K562 (cell line): ENCODE data around the gene GALNT17. TPM values are rescaled to one million over a fixed set of nuclear protein-coding genes. Genes with fewer than 3 reads are reported as not detected.

Experiments used
- KDM4B ChIP-seq, 2 experiments: fragments of 450-650 bp in 1 of 2; sonication (generic) in 1 of 2; IDR thresholded peaks; 2 replicates each; pipeline ENCODE4 v1.6.1; 2016 to 2017; ENCODE audit warnings: borderline replicate concordance in 2 of 2, antibody characterized with exemption in 1 of 2, low read depth in 1 of 2, mild to moderate bottlenecking in 1 of 2
- RFX7 ChIP-seq: fragments of 250-450 bp; sonication (Bioruptor Pico); IDR thresholded peaks from 2 replicates; pipeline ENCODE4 v1.5.1; 2021; ENCODE audit warnings: mild to moderate bottlenecking
- RREB1 ChIP-seq: fragments of 250-450 bp; sonication (Bioruptor Pico); IDR thresholded peaks from 2 replicates; pipeline ENCODE4 v1.4.0; 2020
- SMARCE1 ChIP-seq: fragments of 450-650 bp; IDR thresholded peaks from 2 replicates; pipeline ENCODE4 v1.7.1; 2016; ENCODE audit warnings: mild to moderate bottlenecking
- SP1 ChIP-seq: sonication (generic); formaldehyde crosslinking; IDR thresholded peaks from 2 replicates; pipeline ENCODE4 v1.8.1; 2022; ENCODE audit warnings: mild to moderate bottlenecking, missing genetic modification reagents
- SP2 ChIP-seq: IDR thresholded peaks from 2 replicates; pipeline ENCODE4 v1.6.1; 2011; ENCODE audit warnings: mild to moderate bottlenecking, low read depth, low read length, moderate library complexity; ENCODE audit not compliant: poor library complexity, severe bottlenecking; ENCODE audit errors: extremely low read depth
- STAT5B ChIP-seq: fragments of 250-450 bp; sonication (Bioruptor Pico); IDR thresholded peaks from 2 replicates; pipeline ENCODE4 v1.8.0; 2021; ENCODE audit warnings: mild to moderate bottlenecking, inconsistent platforms
- ZEB2 ChIP-seq: fragments of 450-650 bp; IDR thresholded peaks from 2 replicates; pipeline ENCODE4 v1.6.1; 2016
- ZNF518B ChIP-seq: fragments of 250-450 bp; sonication (Bioruptor Pico); IDR thresholded peaks from 2 replicates; pipeline ENCODE4 v1.5.0; 2021; ENCODE audit warnings: mild to moderate bottlenecking, moderate library complexity
- polyA plus RNA-seq, 8 experiments: library from polyadenylated mRNA; depleted of rRNA in 4 of 8; stranded (reverse) in 5 of 8; unstranded in 3 of 8; fragments of >200 nt; fragmentation: Nextera tagmentation in 2 of 8; fragmentation: Illumina TruSeq in 1 of 8; extraction: Ambion mirVana in 2 of 8; extraction: Trizol in 1 of 8; gene quantifications; 2 replicates each; pipeline versions ENCODE4 v1.2.1 to v1.2.3, GENCODE V29; 2011 to 2014; ENCODE audit warnings: inconsistent platforms in 1 of 8, missing spikeins in 1 of 8
- total RNA-seq, 7 experiments: library from RNA; depleted of rRNA in 6 of 7; stranded (reverse); fragments of >200 nt in 6 of 7; fragmentation: Illumina TruSeq in 2 of 7; extraction: Trizol in 2 of 7; gene quantifications; 2 replicates each; pipeline versions ENCODE4 v1.2.1 to v1.2.3, GENCODE V29; 2011 to 2021; ENCODE audit warnings: low replicate concordance in 1 of 7
- TF ChIP-seq, protein P1 (sequence below): fragments of 450-650 bp; conservative IDR thresholded peaks from 2 replicates; pipeline ENCODE4 v1.6.1; 2016; ENCODE audit warnings: missing genetic modification characterization, low read depth, mild to moderate bottlenecking, missing compliant biosample characterization, moderate library complexity
- TF ChIP-seq, protein P2 (sequence below): sonication (generic); formaldehyde crosslinking; IDR thresholded peaks from 2 replicates; pipeline ENCODE4 v1.8.0; 2022; ENCODE audit warnings: missing genetic modification reagents, mild to moderate bottlenecking, borderline replicate concordance

The GALNT17 gene
- total and polyA plus RNA-seq, 9 of the 15 experiments (the other 6 are each of a cell fraction or from before 2014, with no cell fraction given): not detected

DNA sequence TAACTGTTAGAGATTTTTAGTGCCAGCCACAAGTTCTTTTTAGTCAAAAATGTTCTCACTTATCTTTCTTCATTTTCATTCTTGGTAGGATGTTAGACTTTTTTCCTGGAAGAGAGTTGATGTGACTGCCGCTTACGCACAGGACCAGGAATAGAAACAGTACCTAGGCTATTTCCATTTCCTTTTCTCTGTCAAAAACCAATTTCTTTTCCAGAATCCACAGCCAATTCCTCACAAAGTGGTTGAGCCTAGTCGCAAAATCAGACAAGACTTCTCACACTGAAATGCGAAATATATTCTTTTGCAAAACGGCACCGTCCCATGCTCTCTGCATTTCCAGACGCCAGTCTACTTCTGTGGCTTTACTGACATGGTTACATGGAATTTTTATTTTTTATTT is 394.2 kb downstream of the GALNT17 start (continued):
- TF ChIP-seq RREB1 (CRISPR knock-in tag): no peak
- TF ChIP-seq SP1 (CRISPR knock-in tag): no peak
- TF ChIP-seq RFX7: no peak
- TF ChIP-seq, protein P1, sequence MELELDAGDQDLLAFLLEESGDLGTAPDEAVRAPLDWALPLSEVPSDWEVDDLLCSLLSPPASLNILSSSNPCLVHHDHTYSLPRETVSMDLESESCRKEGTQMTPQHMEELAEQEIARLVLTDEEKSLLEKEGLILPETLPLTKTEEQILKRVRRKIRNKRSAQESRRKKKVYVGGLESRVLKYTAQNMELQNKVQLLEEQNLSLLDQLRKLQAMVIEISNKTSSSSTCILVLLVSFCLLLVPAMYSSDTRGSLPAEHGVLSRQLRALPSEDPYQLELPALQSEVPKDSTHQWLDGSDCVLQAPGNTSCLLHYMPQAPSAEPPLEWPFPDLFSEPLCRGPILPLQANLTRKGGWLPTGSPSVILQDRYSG: no peak
- TF ChIP-seq, protein P2, sequence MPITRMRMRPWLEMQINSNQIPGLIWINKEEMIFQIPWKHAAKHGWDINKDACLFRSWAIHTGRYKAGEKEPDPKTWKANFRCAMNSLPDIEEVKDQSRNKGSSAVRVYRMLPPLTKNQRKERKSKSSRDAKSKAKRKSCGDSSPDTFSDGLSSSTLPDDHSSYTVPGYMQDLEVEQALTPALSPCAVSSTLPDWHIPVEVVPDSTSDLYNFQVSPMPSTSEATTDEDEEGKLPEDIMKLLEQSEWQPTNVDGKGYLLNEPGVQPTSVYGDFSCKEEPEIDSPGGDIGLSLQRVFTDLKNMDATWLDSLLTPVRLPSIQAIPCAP: no peak
- TF ChIP-seq SMARCE1: no peak
- TF ChIP-seq ZNF518B (CRISPR knock-in tag): no peak
- TF ChIP-seq KDM4B (IDR thresholded peaks at IDR 0.05; ENCODE audit: borderline replicate concordance in 2 of 2, low read depth in 1 of 2): no peak
- no peak for TF ChIP-seq STAT5B
- no peak for TF ChIP-seq SP2
- no peak for TF ChIP-seq ZEB2
